ENCODE measurements around the gene OR6Y1. TPM values are rescaled to one million over a fixed set of nuclear protein-coding genes. Genes with fewer than 3 reads are reported as not detected.
A peak's percentile ranks its signal among the peaks of the same experiment; 100 is the strongest.

Gene OR6Y1
- total and polyA plus RNA-seq, 4 experiments from 2014 or later: not detected

GRCh38 chr1:158564608-158565007, 10.4 kb upstream of the OR6Y1 start:
- Mint-ChIP-seq H3K4me1 (no peaks in the 10 kb centered on the region), H3K36me3 (no peaks in the 10 kb centered on the region), H3K4me3 (no peak overlapping the region), H3K9me3 (peaks cover 0 to 5% (median 0%) of the 10 kb centered on the region in 8 donors), H3K27me3 (peaks cover 15 to 21% of the 10 kb centered on the region in 2 donors), H3K27ac (no peak overlapping the region)
- no peak overlapping the region for H3K4me3 ChIP-seq (ENCODE audit: low read length in 2 of 2)
- no peaks in the 10 kb centered on the region for H3K36me3 ChIP-seq (ENCODE audit: insufficient read depth, low read length)
- no peaks in the 10 kb centered on the region for H3K27me3 ChIP-seq (ENCODE audit: insufficient read depth, low read length)
- intact Hi-C loops (cut with micrococcal nuclease): no loop called here
- ChIA-PET POLR2A (ENCODE audit: partially characterized antibody) (no interaction called here), CTCF (ENCODE audit: partially characterized antibody) (no interaction called here)
- no peak overlapping the region for H3K27ac ChIP-seq (ENCODE audit: low read depth, low read length)
- DNase-seq: no peak
- H3K4me1 ChIP-seq (ENCODE audit: insufficient read depth, low read length): no peaks in the 10 kb centered on the region
- H3K9me3 ChIP-seq (ENCODE audit: control insufficient read depth in 1 of 2, low read length in 2 of 2): no peaks in the 10 kb centered on the region

GRCh38 chr1:158563853-158564252, 9.6 kb upstream of the OR6Y1 start:
- Mint-ChIP-seq H3K36me3 (no peaks in the 10 kb centered on the region), H3K4me3 (no peak overlapping the region), H3K27me3 (peaks cover 15 to 23% of the 10 kb centered on the region in 2 donors), H3K27ac (no peak overlapping the region), H3K9me3 (peaks cover 0 to 5% (median 0%) of the 10 kb centered on the region in 8 donors), H3K4me1 (no peaks in the 10 kb centered on the region)
- Histone ChIP-seq H3K9me3 (ENCODE audit: control insufficient read depth in 1 of 2, low read length in 2 of 2) (no peaks in the 10 kb centered on the region), H3K27ac (ENCODE audit: low read depth, low read length) (no peak overlapping the region), H3K27me3 (ENCODE audit: insufficient read depth, low read length) (no peaks in the 10 kb centered on the region), H3K36me3 (ENCODE audit: insufficient read depth, low read length) (no peaks in the 10 kb centered on the region), H3K4me1 (ENCODE audit: insufficient read depth, low read length) (no peaks in the 10 kb centered on the region), H3K4me3 (ENCODE audit: low read length in 2 of 2) (no peak overlapping the region)
- intact Hi-C loops (cut with micrococcal nuclease): no loop called here
- POLR2A ChIA-PET (ENCODE audit: partially characterized antibody): no interaction called here
- CTCF ChIA-PET (ENCODE audit: partially characterized antibody): no interaction called here
- no peak for DNase-seq

- no peak for DNase-seq
- H3K36me3 Mint-ChIP-seq: no peaks in the 10 kb centered on the region
- no peaks in the 10 kb centered on the region for H3K9me3 ChIP-seq (ENCODE audit: control insufficient read depth in 1 of 2, low read length in 2 of 2)
- POLR2A ChIA-PET (ENCODE audit: partially characterized antibody): no interaction called here
- no peak overlapping the region for H3K27ac ChIP-seq (ENCODE audit: low read depth, low read length)
- intact Hi-C loops (cut with micrococcal nuclease): no loop called here
- peaks cover 6 to 13% of the 10 kb centered on the region in 2 donors for H3K27me3 Mint-ChIP-seq
- peaks cover 0 to 4% (median 0%) of the 10 kb centered on the region in 8 donors for H3K9me3 Mint-ChIP-seq
- no peaks in the 10 kb centered on the region for H3K36me3 ChIP-seq (ENCODE audit: insufficient read depth, low read length)
- no peak overlapping the region for H3K27ac Mint-ChIP-seq
- H3K27me3 ChIP-seq (ENCODE audit: insufficient read depth, low read length): no peaks in the 10 kb centered on the region
- CTCF ChIA-PET (ENCODE audit: partially characterized antibody): no interaction called here
- no peaks in the 10 kb centered on the region for H3K4me1 ChIP-seq (ENCODE audit: insufficient read depth, low read length)
- no peaks in the 10 kb centered on the region for H3K4me1 Mint-ChIP-seq
- no peak overlapping the region for H3K4me3 Mint-ChIP-seq
- H3K4me3 ChIP-seq (ENCODE audit: low read length in 2 of 2): no peak overlapping the region
These were observed 5.5 kb upstream of the OR6Y1 start for GRCh38 chr1:158559696-158560095.

- Mint-ChIP-seq H3K4me3 (no peak overlapping the region), H3K27ac (no peak overlapping the region), H3K9me3 (no peaks in the 10 kb centered on the region), H3K27me3 (peaks cover 10 to 17% of the 10 kb centered on the region in 2 donors), H3K4me1 (no peaks in the 10 kb centered on the region), H3K36me3 (no peaks in the 10 kb centered on the region)
- Histone ChIP-seq H3K4me3 (ENCODE audit: low read length in 2 of 2) (no peak overlapping the region), H3K9me3 (ENCODE audit: control insufficient read depth in 1 of 2, low read length in 2 of 2) (no peaks in the 10 kb centered on the region), H3K27me3 (ENCODE audit: insufficient read depth, low read length) (peaks cover 3% of the 10 kb centered on the region), H3K4me1 (ENCODE audit: insufficient read depth, low read length) (no peaks in the 10 kb centered on the region), H3K27ac (ENCODE audit: low read depth, low read length) (no peak overlapping the region), H3K36me3 (ENCODE audit: insufficient read depth, low read length) (no peaks in the 10 kb centered on the region)
- CTCF ChIA-PET (ENCODE audit: partially characterized antibody): no interaction called here
- intact Hi-C loops (cut with micrococcal nuclease): no loop called here
- DNase-seq: no peak
- POLR2A ChIA-PET (ENCODE audit: partially characterized antibody): no interaction called here
These were observed 1.9 kb downstream of the OR6Y1 start for GRCh38 chr1:158552296-158552695.

GRCh38 chr1:158547533-158547932, 6.7 kb downstream of the OR6Y1 start:
- Mint-ChIP-seq H3K4me1 (no peaks in the 10 kb centered on the region), H3K27ac (no peak overlapping the region), H3K27me3 (peaks cover 17 to 26% of the 10 kb centered on the region in 2 donors), H3K4me3 (no peak overlapping the region), H3K36me3 (no peaks in the 10 kb centered on the region), H3K9me3 (peaks cover 0 to 3% (median 0%) of the 10 kb centered on the region in 8 donors)
- no peaks in the 10 kb centered on the region for H3K36me3 ChIP-seq (ENCODE audit: insufficient read depth, low read length)
- no peak for DNase-seq
- no peak overlapping the region for H3K4me3 ChIP-seq (ENCODE audit: low read length in 2 of 2)
- H3K9me3 ChIP-seq (ENCODE audit: control insufficient read depth in 1 of 2, low read length in 2 of 2): no peaks in the 10 kb centered on the region
- intact Hi-C loops (cut with micrococcal nuclease): no loop called here
- no peak overlapping the region for H3K27ac ChIP-seq (ENCODE audit: low read depth, low read length)
- peaks cover 3% of the 10 kb centered on the region for H3K27me3 ChIP-seq (ENCODE audit: insufficient read depth, low read length)
- POLR2A ChIA-PET (ENCODE audit: partially characterized antibody): no interaction called here
- H3K4me1 ChIP-seq (ENCODE audit: insufficient read depth, low read length): no peaks in the 10 kb centered on the region
- CTCF ChIA-PET (ENCODE audit: partially characterized antibody): no interaction called here

- Mint-ChIP-seq H3K4me3 (no peak overlapping the region), H3K27ac (peak overlapping the region in 2 of 7 donors; percentile 15 to 19), H3K4me1 (peaks cover 0 to 5% (median 2%) of the 10 kb centered on the region in 4 donors), H3K36me3 (no peaks in the 10 kb centered on the region), H3K9me3 (no peaks in the 10 kb centered on the region), H3K27me3 (peaks cover under 1 to 3% of the 10 kb centered on the region in 2 donors)
- Histone ChIP-seq H3K4me1 (ENCODE audit: insufficient read depth, low read length) (no peaks in the 10 kb centered on the region), H3K9me3 (ENCODE audit: control insufficient read depth in 1 of 2, low read length in 2 of 2) (no peaks in the 10 kb centered on the region), H3K27ac (ENCODE audit: low read depth, low read length) (no peak overlapping the region), H3K4me3 (ENCODE audit: low read length in 2 of 2) (no peak overlapping the region), H3K27me3 (ENCODE audit: insufficient read depth, low read length) (no peaks in the 10 kb centered on the region), H3K36me3 (ENCODE audit: insufficient read depth, low read length) (no peaks in the 10 kb centered on the region)
- DNase-seq: no peak
- intact Hi-C loops (cut with micrococcal nuclease): no loop called here
- CTCF ChIA-PET (ENCODE audit: partially characterized antibody): no interaction called here
- POLR2A ChIA-PET (ENCODE audit: partially characterized antibody): no interaction called here
These were observed 16.6 kb downstream of the OR6Y1 start for GRCh38 chr1:158537609-158538008.

GRCh38 chr1:158534496-158534895, 19.7 kb downstream of the OR6Y1 start:
- no peak overlapping the region for H3K27ac Mint-ChIP-seq
- no peaks in the 10 kb centered on the region for H3K9me3 Mint-ChIP-seq
- no peaks in the 10 kb centered on the region for H3K27me3 ChIP-seq (ENCODE audit: insufficient read depth, low read length)
- H3K27me3 Mint-ChIP-seq: peaks cover 6 to 7% of the 10 kb centered on the region in 2 donors
- no peak for DNase-seq
- H3K4me3 Mint-ChIP-seq: no peak overlapping the region
- H3K36me3 ChIP-seq (ENCODE audit: insufficient read depth, low read length): no peaks in the 10 kb centered on the region
- no peak overlapping the region for H3K27ac ChIP-seq (ENCODE audit: low read depth, low read length)
- intact Hi-C loops (cut with micrococcal nuclease): no loop called here
- no peaks in the 10 kb centered on the region for H3K36me3 Mint-ChIP-seq
- no peaks in the 10 kb centered on the region for H3K4me1 ChIP-seq (ENCODE audit: insufficient read depth, low read length)
- H3K4me3 ChIP-seq (ENCODE audit: low read length in 2 of 2): no peak overlapping the region
- peaks cover 0 to 5% (median 2%) of the 10 kb centered on the region in 4 donors for H3K4me1 Mint-ChIP-seq
- no peaks in the 10 kb centered on the region for H3K9me3 ChIP-seq (ENCODE audit: control insufficient read depth in 1 of 2, low read length in 2 of 2)
- ChIA-PET CTCF (ENCODE audit: partially characterized antibody) (no interaction called here), POLR2A (ENCODE audit: partially characterized antibody) (no interaction called here)
